HepG2 (cell line): ENCODE data around the gene DGCR2. TPM values are rescaled to one million over a fixed set of nuclear protein-coding genes. Genes with fewer than 3 reads are reported as not detected.

ENCODE experiments used
- CEBPZ ChIP-seq: IDR thresholded peaks from 2 replicates; pipeline ENCODE4 v1.6.1; 2012; ENCODE audit warnings: low read length, improper control_type of control experiment
- DNMT3B ChIP-seq: conservative IDR thresholded peaks from 2 replicates; pipeline ENCODE4 v1.6.1; 2016; ENCODE audit warnings: missing biosample characterization, control low read depth
- GATAD2A ChIP-seq: IDR thresholded peaks from 2 replicates; pipeline ENCODE4 v1.6.1; 2016
- HOMEZ ChIP-seq: IDR thresholded peaks from 2 replicates; pipeline ENCODE4 v1.6.1; 2016; ENCODE audit warnings: low read depth
- KLF11 ChIP-seq: IDR thresholded peaks from 2 replicates; pipeline ENCODE4 v1.6.1; 2016; ENCODE audit warnings: missing compliant biosample characterization
- KLF6 ChIP-seq: IDR thresholded peaks from 2 replicates; pipeline ENCODE4 v1.8.0; 2016; ENCODE audit warnings: missing biosample characterization, missing genetic modification reagents
- MLLT10 ChIP-seq: sonication (generic); formaldehyde crosslinking; IDR thresholded peaks from 2 replicates; pipeline ENCODE4 v1.4.0; 2020; ENCODE audit warnings: missing genetic modification reagents
- MYPOP ChIP-seq: sonication (generic); formaldehyde crosslinking; IDR thresholded peaks from 2 replicates; pipeline ENCODE4 v1.8.1; 2023; ENCODE audit warnings: mild to moderate bottlenecking, moderate library complexity, missing genetic modification reagents
- NFYC ChIP-seq: IDR thresholded peaks from 2 replicates; pipeline ENCODE4 v1.6.1; 2016; ENCODE audit warnings: missing genetic modification reagents, missing compliant biosample characterization
- PHF21A ChIP-seq: sonication (generic); formaldehyde crosslinking; IDR thresholded peaks from 2 replicates; pipeline ENCODE4 v1.5.0; 2020; ENCODE audit warnings: mild to moderate bottlenecking, missing genetic modification reagents
- SAP130 ChIP-seq: IDR thresholded peaks from 2 replicates; pipeline ENCODE4 v1.6.1; 2016; ENCODE audit warnings: low read depth
- SMAD9 ChIP-seq: sonication (generic); formaldehyde crosslinking; IDR thresholded peaks from 2 replicates; pipeline ENCODE4 v1.5.1; 2020; ENCODE audit warnings: mild to moderate bottlenecking, missing genetic modification reagents
- SOX13 ChIP-seq, 3 experiments: fragments of 450-650 bp in 1 of 3; sonication (generic) in 1 of 3; formaldehyde crosslinking in 1 of 3; IDR thresholded peaks in 2 of 3; conservative IDR thresholded peaks in 1 of 3; 2 replicates each; pipeline versions ENCODE4 v1.5.0 to v1.6.1; 2016 to 2020; ENCODE audit warnings: antibody characterized with exemption in 1 of 3, mild to moderate bottlenecking in 1 of 3, missing compliant biosample characterization in 1 of 3, missing genetic modification reagents in 1 of 3, moderate library complexity in 1 of 3
- SOX5 ChIP-seq: IDR thresholded peaks from 2 replicates; pipeline ENCODE4 v1.6.1; 2016; ENCODE audit warnings: borderline replicate concordance
- ZNF264 ChIP-seq: sonication (generic); formaldehyde crosslinking; IDR thresholded peaks from 2 replicates; pipeline ENCODE4 v1.4.0; 2020; ENCODE audit warnings: missing genetic modification reagents
- ZNF33B ChIP-seq: sonication (generic); formaldehyde crosslinking; IDR thresholded peaks from 2 replicates; pipeline ENCODE4 v1.5.1; 2020; ENCODE audit warnings: mild to moderate bottlenecking, missing genetic modification reagents
- ZNF382 ChIP-seq: sonication (generic); formaldehyde crosslinking; IDR thresholded peaks from 2 replicates; pipeline ENCODE4 v1.5.0; 2020; ENCODE audit warnings: missing genetic modification reagents, mild to moderate bottlenecking, borderline replicate concordance
- ZNF513 ChIP-seq: sonication (generic); formaldehyde crosslinking; conservative IDR thresholded peaks from 2 replicates; pipeline ENCODE4 v1.5.0; 2020; ENCODE audit warnings: missing genetic modification reagents
- ZNF563 ChIP-seq: sonication (generic); formaldehyde crosslinking; IDR thresholded peaks from 2 replicates; pipeline ENCODE4 v1.8.0; 2022; ENCODE audit warnings: mild to moderate bottlenecking, moderate library complexity, missing genetic modification reagents
- ZNF580 ChIP-seq: IDR thresholded peaks from 2 replicates; pipeline ENCODE4 v1.6.1; 2016; ENCODE audit warnings: low read depth, borderline replicate concordance
- ZSCAN22 ChIP-seq: sonication (generic); formaldehyde crosslinking; IDR thresholded peaks from 2 replicates; pipeline ENCODE4 v1.4.0; 2020; ENCODE audit warnings: mild to moderate bottlenecking, missing genetic modification reagents
- ZSCAN30 ChIP-seq: sonication (generic); formaldehyde crosslinking; IDR thresholded peaks from 2 replicates; pipeline ENCODE4 v1.5.0; 2020; ENCODE audit warnings: mild to moderate bottlenecking, missing genetic modification reagents
- polyA plus RNA-seq, 8 experiments: library from polyadenylated mRNA; depleted of rRNA in 3 of 8; stranded (reverse) in 7 of 8; unstranded in 1 of 8; fragments of >200 nt; fragmentation: Illumina TruSeq in 4 of 8; extraction: Trizol in 4 of 8; gene quantifications; 2 replicates each; pipeline versions ENCODE4 v1.2.1 to v1.2.3, GENCODE V29; 2011 to 2016; ENCODE audit warnings: low read depth in 4 of 8, missing spikeins in 1 of 8, mixed read lengths in 1 of 8; ENCODE audit not compliant: insufficient read depth in 1 of 8
- total RNA-seq, 5 experiments: library from RNA; depleted of rRNA; stranded (reverse); fragments of >200 nt; fragmentation: Illumina TruSeq; extraction: Trizol; gene quantifications; 2 replicates each; pipeline ENCODE4 v1.2.3, GENCODE V29; 2016; ENCODE audit warnings: low read depth in 1 of 5

Gene DGCR2
- total and polyA plus RNA-seq, 2 of the 13 experiments (the other 11 are each of a cell fraction or from before 2014, with no cell fraction given) = 23.1 to 35.3 TPM

- TF ChIP-seq SOX13 (IDR thresholded peaks at IDR 0.05) (no peak), SOX13 (CRISPR knock-in tag; conservative IDR thresholded peaks at IDR 0.05 in 1 of 2, IDR thresholded peaks at IDR 0.05 in 1 of 2) (peak in 1 of 2 experiments; percentile 51; a peak in 1 of 4 replicates), ZNF513 (no peak), ZNF264 (CRISPR knock-in tag) (no peak), ZNF580 (CRISPR knock-in tag) (no peak), DNMT3B (CRISPR knock-in tag) (no peak), KLF6 (CRISPR knock-in tag) (no peak), ZSCAN22 (no peak), MLLT10 (CRISPR knock-in tag) (no peak), SMAD9 (CRISPR knock-in tag) (no peak), KLF11 (CRISPR knock-in tag) (no peak), NFYC (CRISPR knock-in tag) (no peak), PHF21A (CRISPR knock-in tag) (peak; percentile 93), SOX5 (CRISPR knock-in tag) (peak; percentile 24; the same call in 1 of the 2 replicates), HOMEZ (CRISPR knock-in tag) (no peak), SAP130 (CRISPR knock-in tag) (peak; percentile 64), GATAD2A (CRISPR knock-in tag) (0 out of 2 replicates have a peak, but pooled peaks have one; percentile 15), ZSCAN30 (no peak), ZNF563 (no peak), MYPOP (CRISPR knock-in tag) (no peak), ZNF33B (CRISPR knock-in tag) (no peak), CEBPZ (no peak), ZNF382 (no peak)
Observed at GRCh38 chr22:18994701-18995326, 127.4 kb downstream of the DGCR2 start (continued).
